MCF 10A (cell line): Measurements from ENCODE around the gene ACTN1. TPM values are rescaled to one million over a fixed set of nuclear protein-coding genes. Genes with fewer than 3 reads are reported as not detected.

Source experiments
- BruUV-seq: library from RNA; stranded (reverse); fragments of 400-500 nt; replicated peaks from 2 replicates; lab custom pipeline; 2021; lab: Mats Ljungman, UMichigan
- CTCF ChIA-PET: fragments of 300-600 bp; sonication (Branson Sonifier 250); formaldehyde crosslinking; extraction: SDS; loops from one replicate; lab custom pipeline; 2021; ENCODE audit warnings: antibody characterized with exemption, inconsistent platforms; lab: Yijun Ruan, JAX
- POLR2A ChIA-PET: fragments of 300-600, 350-650 bp; sonication (Branson Sonifier 250); formaldehyde crosslinking; extraction: SDS; loops from one replicate; lab custom pipeline; 2020; ENCODE audit warnings: antibody characterized with exemption, inconsistent platforms; lab: Yijun Ruan, JAX
- DNase-seq: peaks from one replicate; pipeline ENCODE4 v3.0.0-alpha.2; 2018; ENCODE audit not compliant: unreplicated experiment
- H3K27ac Mint-ChIP-seq: one replicate; pipeline ENCODE4 v1.8.0; 2022; ENCODE audit warnings: mild to moderate bottlenecking, low read depth, mixed read lengths; ENCODE audit not compliant: unreplicated experiment
- H3K27me3 Mint-ChIP-seq: one replicate; pipeline ENCODE4 v1.8.0; 2022; ENCODE audit warnings: mixed read lengths; ENCODE audit not compliant: insufficient read depth, unreplicated experiment
- H3K36me3 Mint-ChIP-seq: one replicate; pipeline ENCODE4 v1.8.0; 2022; ENCODE audit warnings: mild to moderate bottlenecking, moderate library complexity, mixed read lengths; ENCODE audit not compliant: insufficient read depth, unreplicated experiment
- H3K4me1 Mint-ChIP-seq: one replicate; pipeline ENCODE4 v1.8.0; 2022; ENCODE audit warnings: mixed read lengths; ENCODE audit not compliant: insufficient read depth, unreplicated experiment
- H3K4me3 Mint-ChIP-seq: one replicate; pipeline ENCODE4 v1.8.0; 2022; ENCODE audit warnings: mild to moderate bottlenecking, moderate library complexity, mixed read lengths; ENCODE audit not compliant: unreplicated experiment
- H3K9me3 Mint-ChIP-seq: one replicate; pipeline ENCODE4 v1.8.0; 2022; ENCODE audit warnings: mixed read lengths; ENCODE audit not compliant: unreplicated experiment
- CTCF ChIP-seq: fragments of 200-600 bp; IDR thresholded peaks from one replicate; pipeline ENCODE4 v1.8.0; 2022; ENCODE audit warnings: antibody characterized with exemption, mild to moderate bottlenecking; ENCODE audit not compliant: unreplicated experiment
- intact Hi-C: fragments of 100-400 bp; cut with micrococcal nuclease; formaldehyde crosslinking; loops from 2 replicates; pipeline ENCODE4 v1.14.1; 2022
- total RNA-seq: library from RNA; stranded (reverse); gene quantifications from 2 replicates; pipeline ENCODE4 v1.2.3, GENCODE V29; 2022

ACTN1 gene
- total RNA-seq, 1 experiment from 2014 or later, result 312 TPM

- H3K4me1 Mint-ChIP-seq, result peaks cover 30% of the 10 kb centered on the region
- H3K27me3 Mint-ChIP-seq, result no peaks in the 10 kb centered on the region
- no peak overlapping the region for H3K27ac Mint-ChIP-seq
- H3K9me3 Mint-ChIP-seq, result no peaks in the 10 kb centered on the region
- ChIA-PET POLR2A (interaction anchor here (0.9 kb wide), 1 partner anchor 43 kb away, joined by 4 read pairs; no protein-coding TSS in a partner anchor), CTCF (interaction anchor here (0.7 kb wide), 1 partner anchor 103 kb away, joined by 3 read pairs; no protein-coding TSS in a partner anchor)
- DNase-seq, result no peak
- no peak overlapping the region for H3K4me3 Mint-ChIP-seq
- intact Hi-C loops, result no loop called here
- no peak for TF ChIP-seq CTCF
- H3K36me3 Mint-ChIP-seq, result peaks cover 5% of the 10 kb centered on the region
- BruUV-seq, result no TSS peak
Observed at GRCh38 chr14:68982581-68982980, 3.5 kb upstream of the ACTN1 start.

- no peaks in the 10 kb centered on the region for H3K27me3 Mint-ChIP-seq
- CTCF ChIA-PET, result interaction anchor here (0.6 to 0.7 kb wide), 2 partner anchors 70 to 822 kb away, joined by 3 read pairs; no protein-coding TSS in a partner anchor
- no peaks in the 10 kb centered on the region for H3K36me3 Mint-ChIP-seq
Observed at GRCh38 chr14:68981539-68981976, 2.5 kb upstream of the ACTN1 start.

GRCh38 chr14:68981139-68981538, 2.0 kb upstream of the ACTN1 start:
- CTCF ChIA-PET, result interaction anchor here (0.6 kb wide), 1 partner anchor 823 kb away, joined by 3 read pairs; no protein-coding TSS in a partner anchor
- intact Hi-C loops, result no loop called here

More at GRCh38 chr14:68981539-68981976, 2.5 kb upstream of the ACTN1 start:
- TF ChIP-seq CTCF, result no peak
- DNase-seq, result no peak
- no peak overlapping the region for H3K27ac Mint-ChIP-seq
- no TSS peak for BruUV-seq
- POLR2A ChIA-PET, result interaction anchor here (0.9 kb wide), 1 partner anchor 42 kb away, joined by 4 read pairs; no protein-coding TSS in a partner anchor
- H3K9me3 Mint-ChIP-seq, result no peaks in the 10 kb centered on the region
- intact Hi-C loops, result no loop called here
- no peak overlapping the region for H3K4me3 Mint-ChIP-seq
- H3K4me1 Mint-ChIP-seq, result peaks cover 33% of the 10 kb centered on the region

More at GRCh38 chr14:68981139-68981538, 2.0 kb upstream of the ACTN1 start:
- no peaks in the 10 kb centered on the region for H3K36me3 Mint-ChIP-seq
- no peak for DNase-seq
- H3K9me3 Mint-ChIP-seq, result no peaks in the 10 kb centered on the region
- H3K4me3 Mint-ChIP-seq, result no peak overlapping the region
- no TSS peak for BruUV-seq
- POLR2A ChIA-PET, result interaction anchor here (2.2 kb wide), 1 partner anchor 30 kb away, joined by 9 read pairs; no protein-coding TSS in a partner anchor
- TF ChIP-seq CTCF, result no peak
- no peaks in the 10 kb centered on the region for H3K27me3 Mint-ChIP-seq
- H3K27ac Mint-ChIP-seq, result no peak overlapping the region
- H3K4me1 Mint-ChIP-seq, result peaks cover 37% of the 10 kb centered on the region
